Glutamatergic neuron (in vitro differentiated cells): ENCODE measurements around the gene ZNF683. TPM values are rescaled to one million over a fixed set of nuclear protein-coding genes. Genes with fewer than 3 reads are reported as not detected.

ENCODE experiments used
- DNase-seq: peaks from one replicate; pipeline ENCODE4 v3.0.0; 2022
- H3K27ac Mint-ChIP-seq: one replicate; pipeline ENCODE4 v1.8.0; 2020; ENCODE audit warnings: mild to moderate bottlenecking, mixed read lengths, inconsistent platforms; ENCODE audit not compliant: unreplicated experiment
- H3K27me3 Mint-ChIP-seq: one replicate; pipeline ENCODE4 v1.8.0; 2020; ENCODE audit warnings: mild to moderate bottlenecking, moderate library complexity, mixed read lengths, inconsistent platforms; ENCODE audit not compliant: unreplicated experiment
- H3K36me3 Mint-ChIP-seq: one replicate; pipeline ENCODE4 v1.8.0; 2020; ENCODE audit warnings: mild to moderate bottlenecking, mixed read lengths, inconsistent platforms; ENCODE audit not compliant: unreplicated experiment
- H3K4me1 Mint-ChIP-seq: one replicate; pipeline ENCODE4 v1.8.0; 2020; ENCODE audit warnings: mild to moderate bottlenecking, low read depth, mixed read lengths, inconsistent platforms; ENCODE audit not compliant: unreplicated experiment
- H3K4me3 Mint-ChIP-seq: one replicate; pipeline ENCODE4 v1.8.0; 2020; ENCODE audit warnings: mild to moderate bottlenecking, mixed read lengths, inconsistent platforms; ENCODE audit not compliant: unreplicated experiment
- H3K9me3 Mint-ChIP-seq: one replicate; pipeline ENCODE4 v1.8.0; 2020; ENCODE audit warnings: mild to moderate bottlenecking, moderate library complexity, mixed read lengths, inconsistent platforms; ENCODE audit not compliant: unreplicated experiment
- total RNA-seq: library from RNA; stranded (reverse); fragmentation: NEBNext Ultra II Directional; extraction: Animal tissue kit (Norgen Biotek cat#: 25700); gene quantifications from one replicate; pipeline ENCODE4 v1.2.1, GENCODE V29; 2021; ENCODE audit not compliant: unreplicated experiment
- TF ChIP-seq, protein P1 (sequence below): fragments of 200-600 bp; sonication (generic); IDR thresholded peaks from one replicate; pipeline ENCODE4 v1.5.0; 2021; ENCODE audit not compliant: partially characterized antibody, unreplicated experiment

Gene ZNF683
- total RNA-seq, 1 donor from 2014 or later = not detected

DNA sequence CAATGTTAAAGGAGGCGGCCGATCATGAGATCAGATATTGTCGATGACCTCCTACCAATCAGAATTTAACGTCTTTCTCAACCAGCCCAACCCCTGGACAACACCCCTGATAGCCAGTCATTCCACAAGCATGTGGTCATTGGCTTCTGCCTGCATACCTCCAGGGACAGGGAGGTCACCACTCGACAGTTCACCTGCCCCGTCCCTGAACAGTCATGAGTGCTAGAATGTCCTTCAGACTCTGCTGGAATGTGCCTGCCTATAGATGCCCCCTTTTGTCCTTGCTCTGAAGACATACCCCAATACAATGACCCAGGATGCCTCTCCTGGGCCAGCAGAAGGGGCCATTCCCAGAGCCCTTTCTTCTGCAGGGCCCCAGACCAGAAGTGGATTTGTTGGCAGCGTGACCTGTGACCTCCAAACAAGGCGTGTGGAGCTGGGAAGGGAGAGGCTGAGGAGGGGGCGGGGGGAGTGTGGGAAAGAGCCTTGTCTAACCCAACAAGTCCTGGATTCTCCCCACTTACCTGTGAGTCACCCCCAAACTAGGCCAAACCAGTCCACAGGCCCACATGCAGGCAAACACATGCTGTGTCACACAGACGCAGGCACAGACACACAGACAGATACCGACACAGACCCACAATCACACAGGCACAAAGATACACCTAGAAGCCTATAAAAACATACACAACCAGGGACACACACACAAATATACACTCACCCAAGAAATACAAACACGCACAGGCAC is 20.8 kb downstream of the ZNF683 start:
- DNase-seq = no peak
- H3K4me1 Mint-ChIP-seq = peaks cover 5% of the 10 kb centered on the region
- TF ChIP-seq, protein P1, sequence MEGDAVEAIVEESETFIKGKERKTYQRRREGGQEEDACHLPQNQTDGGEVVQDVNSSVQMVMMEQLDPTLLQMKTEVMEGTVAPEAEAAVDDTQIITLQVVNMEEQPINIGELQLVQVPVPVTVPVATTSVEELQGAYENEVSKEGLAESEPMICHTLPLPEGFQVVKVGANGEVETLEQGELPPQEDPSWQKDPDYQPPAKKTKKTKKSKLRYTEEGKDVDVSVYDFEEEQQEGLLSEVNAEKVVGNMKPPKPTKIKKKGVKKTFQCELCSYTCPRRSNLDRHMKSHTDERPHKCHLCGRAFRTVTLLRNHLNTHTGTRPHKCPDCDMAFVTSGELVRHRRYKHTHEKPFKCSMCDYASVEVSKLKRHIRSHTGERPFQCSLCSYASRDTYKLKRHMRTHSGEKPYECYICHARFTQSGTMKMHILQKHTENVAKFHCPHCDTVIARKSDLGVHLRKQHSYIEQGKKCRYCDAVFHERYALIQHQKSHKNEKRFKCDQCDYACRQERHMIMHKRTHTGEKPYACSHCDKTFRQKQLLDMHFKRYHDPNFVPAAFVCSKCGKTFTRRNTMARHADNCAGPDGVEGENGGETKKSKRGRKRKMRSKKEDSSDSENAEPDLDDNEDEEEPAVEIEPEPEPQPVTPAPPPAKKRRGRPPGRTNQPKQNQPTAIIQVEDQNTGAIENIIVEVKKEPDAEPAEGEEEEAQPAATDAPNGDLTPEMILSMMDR = no peak

DNA sequence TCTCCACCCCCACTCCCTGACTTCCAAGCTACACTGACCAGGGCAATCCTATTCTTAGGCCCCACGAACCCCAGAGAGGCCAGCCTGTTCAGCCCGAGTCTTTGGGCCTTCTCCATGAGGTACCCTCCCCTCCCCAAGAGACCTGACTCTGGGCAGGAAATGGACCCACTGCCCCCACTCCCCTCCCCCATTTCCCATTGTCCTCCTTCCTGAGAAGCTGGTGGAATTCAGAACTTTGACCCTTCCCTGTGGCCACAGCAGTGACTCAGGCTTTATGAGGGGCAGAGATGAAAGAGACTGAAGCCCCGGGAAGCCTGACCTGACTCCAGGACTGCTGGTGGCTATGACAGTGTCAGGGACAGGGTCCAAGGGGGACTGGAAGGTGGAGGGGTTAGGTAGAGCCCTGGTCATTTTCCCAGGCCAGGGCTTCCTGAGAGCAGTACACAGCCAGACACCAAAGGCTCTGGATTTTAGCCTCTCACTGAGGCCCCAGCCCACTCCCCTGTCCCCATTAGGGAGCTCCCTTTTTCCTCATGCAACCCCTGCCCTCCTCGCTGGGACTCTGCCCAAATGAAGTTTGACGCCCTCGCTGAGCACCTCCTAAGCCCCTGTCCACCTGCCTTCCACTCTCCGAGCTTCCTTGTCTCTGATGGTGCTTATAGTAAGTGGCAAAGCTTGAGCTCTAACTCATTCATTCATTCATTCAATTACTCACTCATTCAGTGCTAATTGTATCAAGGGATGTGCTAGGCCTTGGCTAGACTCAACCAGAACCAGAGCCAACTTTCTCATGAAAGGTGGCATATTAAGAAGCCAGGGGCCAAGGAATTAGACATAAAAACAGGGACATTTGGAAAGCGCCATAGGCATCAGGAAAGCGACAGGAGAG is 21.6 kb downstream of the ZNF683 start:
- H3K4me3 Mint-ChIP-seq = no peak overlapping the region
- DNase-seq = no peak
- no peaks in the 10 kb centered on the region for H3K36me3 Mint-ChIP-seq
- H3K27me3 Mint-ChIP-seq = peaks cover 3% of the 10 kb centered on the region
- no peak overlapping the region for H3K27ac Mint-ChIP-seq
- TF ChIP-seq, protein P1 = no peak
- peaks cover 5% of the 10 kb centered on the region for H3K4me1 Mint-ChIP-seq
- peaks cover 3% of the 10 kb centered on the region for H3K9me3 Mint-ChIP-seq

More for the DNA sequence above, 20.8 kb downstream of the ZNF683 start:
- no peaks in the 10 kb centered on the region for H3K36me3 Mint-ChIP-seq
- H3K9me3 Mint-ChIP-seq = peaks cover 3% of the 10 kb centered on the region
- no peak overlapping the region for H3K27ac Mint-ChIP-seq
- peaks cover 3% of the 10 kb centered on the region for H3K27me3 Mint-ChIP-seq
- H3K4me3 Mint-ChIP-seq = no peak overlapping the region

DNA sequence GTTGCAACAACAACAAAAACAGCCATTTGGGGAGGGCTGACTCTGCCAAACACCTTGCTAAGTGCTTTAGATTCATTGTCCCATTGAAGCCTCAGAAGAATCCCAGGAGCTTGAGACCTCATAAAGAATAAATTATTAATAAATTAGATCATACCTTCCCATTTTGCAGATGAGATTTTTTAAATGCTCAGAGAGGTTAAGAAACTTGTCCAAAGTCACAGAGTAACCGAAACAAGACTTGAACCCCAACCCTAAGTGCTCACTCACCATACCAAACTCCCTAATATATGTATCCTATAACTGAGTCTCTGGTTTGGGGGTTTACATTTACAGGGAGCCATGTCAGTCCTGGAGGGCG is 22.2 kb downstream of the ZNF683 start:
- H3K4me1 Mint-ChIP-seq = no peaks in the 10 kb centered on the region
- DNase-seq = no peak
- no peak overlapping the region for H3K27ac Mint-ChIP-seq
- peaks cover 3% of the 10 kb centered on the region for H3K27me3 Mint-ChIP-seq
- peaks cover 3% of the 10 kb centered on the region for H3K9me3 Mint-ChIP-seq
- H3K36me3 Mint-ChIP-seq = no peaks in the 10 kb centered on the region
- TF ChIP-seq, protein P1 = no peak
- H3K4me3 Mint-ChIP-seq = no peak overlapping the region

DNA sequence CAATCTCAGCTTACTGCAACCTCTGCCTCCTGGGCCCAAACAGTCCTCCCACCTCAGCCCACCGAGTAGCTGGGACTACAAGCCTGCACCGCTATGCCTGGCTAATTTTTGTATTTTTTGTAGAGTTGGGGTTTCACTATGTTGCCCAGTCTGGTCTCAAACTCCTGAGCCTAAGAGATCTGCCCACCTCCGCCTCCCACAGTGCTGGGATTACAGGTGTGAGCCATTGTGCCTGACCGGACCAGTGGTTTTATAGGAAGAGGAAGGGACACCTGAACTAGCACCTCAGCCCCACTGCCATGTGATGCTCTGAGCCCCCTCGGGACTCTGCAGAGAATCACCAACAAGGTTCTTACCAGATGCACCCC is 22.7 kb downstream of the ZNF683 start:
- DNase-seq = no peak
- H3K9me3 Mint-ChIP-seq = peaks cover 3% of the 10 kb centered on the region
- no peak overlapping the region for H3K27ac Mint-ChIP-seq
- no peaks in the 10 kb centered on the region for H3K36me3 Mint-ChIP-seq
- H3K4me1 Mint-ChIP-seq = no peaks in the 10 kb centered on the region
- TF ChIP-seq, protein P1 = no peak
- H3K4me3 Mint-ChIP-seq = no peak overlapping the region
- peaks cover 3% of the 10 kb centered on the region for H3K27me3 Mint-ChIP-seq
